HepG2 (cell line): ENCODE results near the gene SNX15. TPM values are rescaled to one million over a fixed set of nuclear protein-coding genes. Genes with fewer than 3 reads are reported as not detected.

ENCODE experiments used
- ATAC-seq: fragments of 200-7000 bp; cut with Tn5 transposase; 3 replicates; pipeline ENCODE4 v1.9.1; 2020; ENCODE audit warnings: mild to moderate bottlenecking, moderate library complexity
- BruUV-seq: library from RNA; stranded (reverse); fragments of 400-500 nt; replicated peaks from 2 replicates; lab custom pipeline; 2021; lab: Mats Ljungman, UMichigan
- CTCF ChIA-PET: fragments of 300-600 bp; formaldehyde crosslinking; extraction: SDS; loops from one replicate; lab custom pipeline; 2021; ENCODE audit warnings: low total read pairs, inconsistent platforms, low intra/inter-chr PET ratio; lab: Yijun Ruan, JAX
- POLR2A ChIA-PET: fragments of 350-600 bp; sonication (Branson Sonifier 250); formaldehyde crosslinking; loops from one replicate; lab custom pipeline; 2020; ENCODE audit warnings: antibody characterized with exemption, inconsistent platforms; lab: Yijun Ruan, JAX
- DNase-seq: peaks from one replicate; pipeline ENCODE4 v3.0.0-alpha.2; 2015; ENCODE audit warnings: low spot score
- FAIRE-seq: peaks from 3 replicates; lab custom pipeline; 2011; peaks lifted over from hg19 to GRCh38; lab: Jason Lieb, UNC
- H2AFZ ChIP-seq: one replicate; pipeline ENCODE4 v1.6.1; 2011; ENCODE audit warnings: low read length, inconsistent platforms
- H3K27ac ChIP-seq: fragments of 300-600 bp; 3 replicates; pipeline ENCODE4 v1.8.0; 2011; ENCODE audit warnings: mixed run types, mild to moderate bottlenecking, mixed read lengths, low read length, inconsistent platforms; ENCODE audit not compliant: insufficient read depth; ENCODE audit errors: extremely low read length
- H3K27me3 ChIP-seq, 2 experiments: fragments of 200-600 bp in 1 of 2; 2 replicates in 1 of 2; 3 replicates in 1 of 2; pipeline versions ENCODE4 v1.6.0 to v1.8.0; 2011; ENCODE audit warnings: low read length in 2 of 2, mild to moderate bottlenecking in 2 of 2, moderate library complexity in 2 of 2, inconsistent platforms in 1 of 2; ENCODE audit not compliant: insufficient read depth in 2 of 2, control insufficient read depth in 1 of 2
- H3K36me3 ChIP-seq, 2 experiments: fragments of 200-600 bp in 1 of 2; replicated peaks in 1 of 2; 2 replicates in 1 of 2; 3 replicates in 1 of 2; pipeline versions ENCODE4 v1.5.1 to v1.8.0; 2011; ENCODE audit warnings: low read length in 2 of 2, inconsistent platforms in 1 of 2; ENCODE audit not compliant: insufficient read depth in 2 of 2, control insufficient read depth in 1 of 2
- H3K4me1 ChIP-seq: 2 replicates; pipeline ENCODE4 v1.5.1; 2012; ENCODE audit warnings: low read length, inconsistent platforms; ENCODE audit not compliant: insufficient read depth
- H3K4me2 ChIP-seq: 2 replicates; pipeline ENCODE4 v1.6.0; 2011; ENCODE audit warnings: low read depth, low read length, inconsistent platforms
- H3K4me3 ChIP-seq, 3 experiments: fragments of 200-600 bp in 1 of 3; sonication (generic), shearing (Covaris generic) in 1 of 3; replicated peaks in 1 of 3; 2 replicates each; pipeline ENCODE4 v1.5.1; 2011 to 2016; ENCODE audit warnings: low read length in 3 of 3, inconsistent platforms in 2 of 3, low read depth in 2 of 3, mild to moderate bottlenecking in 2 of 3, control low read depth in 1 of 3, mixed read lengths in 1 of 3; ENCODE audit not compliant: insufficient read depth in 1 of 3
- H3K79me2 ChIP-seq: one replicate; pipeline ENCODE4 v1.6.1; 2011; ENCODE audit warnings: low read length, inconsistent platforms; ENCODE audit not compliant: insufficient read depth
- H3K9ac ChIP-seq: 2 replicates; pipeline ENCODE4 v1.6.0; 2011; ENCODE audit warnings: mild to moderate bottlenecking, low read depth, low read length, inconsistent platforms; ENCODE audit not compliant: insufficient read depth
- H3K9me3 ChIP-seq: 2 replicates; pipeline ENCODE4 v1.5.1; 2012; ENCODE audit warnings: mild to moderate bottlenecking, low read length
- H4K20me1 ChIP-seq: 2 replicates; pipeline ENCODE4 v1.6.0; 2011; ENCODE audit warnings: inconsistent platforms, mild to moderate bottlenecking, low read length, moderate library complexity; ENCODE audit not compliant: insufficient read depth
- ATF7-NPFF ChIP-seq: sonication (generic); formaldehyde crosslinking; IDR thresholded peaks from 2 replicates; pipeline ENCODE4 v1.8.1; 2023; ENCODE audit warnings: mild to moderate bottlenecking, low read depth, missing genetic modification reagents, moderate library complexity
- CREM ChIP-seq, 2 experiments: sonication (generic) in 1 of 2; formaldehyde crosslinking in 1 of 2; IDR thresholded peaks; 2 replicates each; pipeline versions ENCODE4 v1.4.0 to v1.6.1; 2016 to 2020; ENCODE audit warnings: antibody characterized with exemption in 1 of 2, mild to moderate bottlenecking in 1 of 2, missing genetic modification reagents in 1 of 2
- KLF11 ChIP-seq: IDR thresholded peaks from 2 replicates; pipeline ENCODE4 v1.6.1; 2016; ENCODE audit warnings: missing compliant biosample characterization
- SMYD3 ChIP-seq: sonication (generic); formaldehyde crosslinking; IDR thresholded peaks from 2 replicates; pipeline ENCODE4 v1.8.1; 2023; ENCODE audit warnings: mild to moderate bottlenecking, missing genetic modification reagents
- STAT6 ChIP-seq: sonication (generic); formaldehyde crosslinking; IDR thresholded peaks from 2 replicates; pipeline ENCODE4 v1.4.0; 2020; ENCODE audit warnings: missing genetic modification reagents, mild to moderate bottlenecking, borderline replicate concordance
- ZNF329 ChIP-seq: sonication (generic); formaldehyde crosslinking; IDR thresholded peaks from 2 replicates; pipeline ENCODE4 v1.9.0; 2021; ENCODE audit warnings: low read depth, mild to moderate bottlenecking, missing genetic modification reagents
- ZNF710 ChIP-seq: sonication (generic); formaldehyde crosslinking; IDR thresholded peaks from 2 replicates; pipeline ENCODE4 v1.5.0; 2020; ENCODE audit warnings: mild to moderate bottlenecking, missing genetic modification reagents, borderline replicate concordance
- WGBS: methylation state at CpG from one replicate; pipeline ENCODE4 v1.1.6; 2017; ENCODE audit warnings: low lambda C conversion rate; 5-methylcytosine and 5-hydroxymethylcytosine counted together
- in situ Hi-C: cut with HindIII; loops from 2 replicates; pipeline ENCODE4 v1.10.0; 2017; ENCODE audit warnings: low pct_unique_long_range_greater_than_20kb; ENCODE audit not compliant: extremely low pct_ligation_motif_present
- intact Hi-C: fragments of 100-400 bp; cut with micrococcal nuclease; formaldehyde crosslinking; loops from one replicate; pipeline ENCODE4 v1.10.0; 2022; ENCODE audit not compliant: unreplicated experiment
- polyA plus RNA-seq, 8 experiments: library from polyadenylated mRNA; depleted of rRNA in 3 of 8; stranded (reverse) in 7 of 8; unstranded in 1 of 8; fragments of >200 nt; fragmentation: Illumina TruSeq in 4 of 8; extraction: Trizol in 4 of 8; gene quantifications; 2 replicates each; pipeline versions ENCODE4 v1.2.1 to v1.2.3, GENCODE V29; 2011 to 2016; ENCODE audit warnings: low read depth in 4 of 8, missing spikeins in 1 of 8, mixed read lengths in 1 of 8; ENCODE audit not compliant: insufficient read depth in 1 of 8
- total RNA-seq, 5 experiments: library from RNA; depleted of rRNA; stranded (reverse); fragments of >200 nt; fragmentation: Illumina TruSeq; extraction: Trizol; gene quantifications; 2 replicates each; pipeline ENCODE4 v1.2.3, GENCODE V29; 2016; ENCODE audit warnings: low read depth in 1 of 5
- TF ChIP-seq, protein P1 (sequence below): sonication (generic); formaldehyde crosslinking; IDR thresholded peaks from 2 replicates; pipeline ENCODE4 v1.8.1; 2023; ENCODE audit warnings: mild to moderate bottlenecking, missing genetic modification reagents
- TF ChIP-seq, protein P2 (sequence below): sonication (generic); formaldehyde crosslinking; conservative IDR thresholded peaks from 2 replicates; pipeline ENCODE4 v1.4.0; 2020; ENCODE audit warnings: mild to moderate bottlenecking, missing genetic modification reagents, moderate library complexity

The SNX15 gene
- total and polyA plus RNA-seq, 2 of the 13 experiments (the other 11 are each of a cell fraction or from before 2014, with no cell fraction given) = 19.1 to 22.6 TPM

DNA sequence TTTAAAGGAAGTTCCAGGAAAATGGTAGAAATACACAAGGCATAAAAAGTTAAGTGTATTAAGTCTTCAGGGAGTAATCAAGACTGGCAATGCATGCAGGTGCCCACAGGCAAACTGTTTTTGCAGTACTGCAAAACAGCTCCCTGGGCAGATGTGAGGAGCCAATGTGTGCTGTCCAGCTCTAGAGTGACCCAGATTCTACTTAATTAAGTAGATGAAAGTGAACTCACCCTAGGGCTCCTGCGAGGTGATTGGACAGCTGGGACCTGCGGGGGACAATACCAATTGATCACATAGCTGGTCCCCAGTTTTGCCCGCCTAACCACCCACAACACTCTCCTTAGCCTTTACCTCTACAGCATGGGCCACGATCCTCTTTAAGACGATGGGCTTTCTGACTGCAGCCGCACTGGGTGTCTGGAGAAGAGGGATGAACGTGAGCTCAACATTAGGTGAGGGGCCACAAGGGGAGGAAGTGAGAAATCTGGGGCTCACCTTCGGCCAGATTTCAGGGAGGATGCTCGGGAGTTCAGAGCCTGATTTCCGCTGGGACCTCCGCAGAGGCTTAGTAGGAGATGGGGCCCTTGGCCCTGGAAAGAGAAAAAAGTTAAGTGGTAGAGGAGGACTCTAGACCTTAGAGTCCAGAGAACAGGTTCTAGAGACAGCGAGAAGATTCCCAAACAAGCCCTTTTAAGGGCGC lies 56.0 kb downstream of the SNX15 start:
- Histone ChIP-seq H3K27ac (peak overlapping the region; percentile 83), H2AFZ (no peak overlapping the region), H3K4me3 (peak overlapping the region; percentile 70 to 99 (median 87)), H3K4me1 (peaks cover 39% of the 10 kb centered on the region), H3K79me2 (peaks cover 36% of the 10 kb centered on the region), H3K9ac (peak overlapping the region; percentile 95), H3K36me3 (peaks cover 19 to 31% of the 10 kb centered on the region in 2 experiments), H3K9me3 (no peaks in the 10 kb centered on the region), H3K27me3 (no peaks in the 10 kb centered on the region; a peak in 1 of 5 replicates), H3K4me2 (peak overlapping the region; percentile 91), H4K20me1 (no peaks in the 10 kb centered on the region)
- FAIRE-seq (no peak), DNase-seq (no peak), ATAC-seq (no peak)
- in situ Hi-C loops = no loop called here
- TSS peak; percentile 73 for BruUV-seq
- WGBS = under 1% methylated on average over 12 of the region's 13 CpGs
- CTCF ChIA-PET = no interaction called here
- intact Hi-C loops = no loop called here
- POLR2A ChIA-PET = interaction anchor here (0.6 kb wide), 1 partner anchor 9 kb away, joined by 3 read pairs; no protein-coding TSS in a partner anchor
- TF ChIP-seq CREM (IDR thresholded peaks at IDR 0.05) (no peak), CREM (CRISPR knock-in tag; IDR thresholded peaks at IDR 0.05) (no peak), ATF7-NPFF (CRISPR knock-in tag) (no peak), SMYD3 (CRISPR knock-in tag) (no peak), ZNF710 (CRISPR knock-in tag) (no peak), STAT6 (CRISPR knock-in tag) (0 out of 2 replicates have a peak, but pooled peaks have one; percentile 2), ZNF329 (CRISPR knock-in tag) (no peak), KLF11 (CRISPR knock-in tag) (no peak)
- TF ChIP-seq, protein P1, sequence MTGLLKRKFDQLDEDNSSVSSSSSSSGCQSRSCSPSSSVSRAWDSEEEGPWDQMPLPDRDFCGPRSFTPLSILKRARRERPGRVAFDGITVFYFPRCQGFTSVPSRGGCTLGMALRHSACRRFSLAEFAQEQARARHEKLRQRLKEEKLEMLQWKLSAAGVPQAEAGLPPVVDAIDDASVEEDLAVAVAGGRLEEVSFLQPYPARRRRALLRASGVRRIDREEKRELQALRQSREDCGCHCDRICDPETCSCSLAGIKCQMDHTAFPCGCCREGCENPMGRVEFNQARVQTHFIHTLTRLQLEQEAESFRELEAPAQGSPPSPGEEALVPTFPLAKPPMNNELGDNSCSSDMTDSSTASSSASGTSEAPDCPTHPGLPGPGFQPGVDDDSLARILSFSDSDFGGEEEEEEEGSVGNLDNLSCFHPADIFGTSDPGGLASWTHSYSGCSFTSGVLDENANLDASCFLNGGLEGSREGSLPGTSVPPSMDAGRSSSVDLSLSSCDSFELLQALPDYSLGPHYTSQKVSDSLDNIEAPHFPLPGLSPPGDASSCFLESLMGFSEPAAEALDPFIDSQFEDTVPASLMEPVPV = 0 out of 2 replicates have a peak, but pooled peaks have one; percentile 57
- TF ChIP-seq, protein P2, sequence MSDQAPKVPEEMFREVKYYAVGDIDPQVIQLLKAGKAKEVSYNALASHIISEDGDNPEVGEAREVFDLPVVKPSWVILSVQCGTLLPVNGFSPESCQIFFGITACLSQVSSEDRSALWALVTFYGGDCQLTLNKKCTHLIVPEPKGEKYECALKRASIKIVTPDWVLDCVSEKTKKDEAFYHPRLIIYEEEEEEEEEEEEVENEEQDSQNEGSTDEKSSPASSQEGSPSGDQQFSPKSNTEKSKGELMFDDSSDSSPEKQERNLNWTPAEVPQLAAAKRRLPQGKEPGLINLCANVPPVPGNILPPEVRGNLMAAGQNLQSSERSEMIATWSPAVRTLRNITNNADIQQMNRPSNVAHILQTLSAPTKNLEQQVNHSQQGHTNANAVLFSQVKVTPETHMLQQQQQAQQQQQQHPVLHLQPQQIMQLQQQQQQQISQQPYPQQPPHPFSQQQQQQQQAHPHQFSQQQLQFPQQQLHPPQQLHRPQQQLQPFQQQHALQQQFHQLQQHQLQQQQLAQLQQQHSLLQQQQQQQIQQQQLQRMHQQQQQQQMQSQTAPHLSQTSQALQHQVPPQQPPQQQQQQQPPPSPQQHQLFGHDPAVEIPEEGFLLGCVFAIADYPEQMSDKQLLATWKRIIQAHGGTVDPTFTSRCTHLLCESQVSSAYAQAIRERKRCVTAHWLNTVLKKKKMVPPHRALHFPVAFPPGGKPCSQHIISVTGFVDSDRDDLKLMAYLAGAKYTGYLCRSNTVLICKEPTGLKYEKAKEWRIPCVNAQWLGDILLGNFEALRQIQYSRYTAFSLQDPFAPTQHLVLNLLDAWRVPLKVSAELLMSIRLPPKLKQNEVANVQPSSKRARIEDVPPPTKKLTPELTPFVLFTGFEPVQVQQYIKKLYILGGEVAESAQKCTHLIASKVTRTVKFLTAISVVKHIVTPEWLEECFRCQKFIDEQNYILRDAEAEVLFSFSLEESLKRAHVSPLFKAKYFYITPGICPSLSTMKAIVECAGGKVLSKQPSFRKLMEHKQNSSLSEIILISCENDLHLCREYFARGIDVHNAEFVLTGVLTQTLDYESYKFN (CRISPR knock-in tag) = no peak
